GM19035 (cell line): ENCODE results near the gene GAS5.
"Not testable (repeated sequence)": the region's sequence is repeated elsewhere in the genome, so short reads cannot be mapped to it uniquely, and the experiment has no call there.

ENCODE experiments used
- ATAC-seq: cut with Tn5 transposase; IDR thresholded peaks from one replicate; pipeline ENCODE4 v1.9.1; 2021; ENCODE audit not compliant: unreplicated experiment

Gene GAS5

GRCh38 chr1:173870252-173871075 is 2.7 kb upstream of the GAS5 start:
- ATAC-seq, result no peak

- no peak for ATAC-seq
These were observed 1.2 kb upstream of the GAS5 start for GRCh38 chr1:173869021-173869359.

GRCh38 chr1:173868266-173869020 is 654 bp upstream of the GAS5 start, which contains the start of gene ZBTB37:
TSS of gene ZBTB37 (plus strand) at chr1:173868380. CDS start at chr1:173870226, 1,846 bp downstream.
- ATAC-seq, result peak; percentile 59

- no peak for ATAC-seq
These were observed 542 bp downstream of the GAS5 start for GRCh38 chr1:173867141-173867752.

- ATAC-seq, result no peak
These were observed 1.2 kb downstream of the GAS5 start for GRCh38 chr1:173866413-173867115.

- no peak for ATAC-seq
These were observed 2.2 kb downstream of the GAS5 start for GRCh38 chr1:173865468-173866164.

- no peak for ATAC-seq
These were observed 3.5 kb downstream of the GAS5 start for GRCh38 chr1:173864179-173864867.

GRCh38 chr1:173863224-173864161 is 4.3 kb downstream of the GAS5 start:
- no peak for ATAC-seq

GRCh38 chr1:173862769-173863223 is 5.0 kb downstream of the GAS5 start:
- no peak for ATAC-seq

- not testable (repeated sequence) for ATAC-seq
These were observed 5.5 kb downstream of the GAS5 start for GRCh38 chr1:173862146-173862768.

- no peak for ATAC-seq
These were observed 6.1 kb downstream of the GAS5 start for GRCh38 chr1:173861731-173862145.

- no peak for ATAC-seq
These were observed 7.7 kb downstream of the GAS5 start for GRCh38 chr1:173860065-173860464.

- not testable (repeated sequence) for ATAC-seq
These were observed 8.2 kb downstream of the GAS5 start for GRCh38 chr1:173859547-173859946.

GRCh38 chr1:173857363-173857917 is 10.3 kb downstream of the GAS5 start:
- no peak for ATAC-seq

- ATAC-seq, result no peak
These were observed 10.9 kb downstream of the GAS5 start for GRCh38 chr1:173856903-173857302.

- ATAC-seq, result no peak
These were observed 11.8 kb downstream of the GAS5 start for GRCh38 chr1:173856014-173856413.

GRCh38 chr1:173853074-173853473 is 14.7 kb downstream of the GAS5 start:
- ATAC-seq, result no peak

- no peak for ATAC-seq
These were observed 15.7 kb downstream of the GAS5 start for GRCh38 chr1:173852105-173852504.
